Activated T-cell treated with anti-CD3 and anti-CD28 coated beads for 24 hours (primary cell): ENCODE results near the gene EXOSC10.
"Not testable (repeated sequence)": the region's sequence is repeated elsewhere in the genome, so short reads cannot be mapped to it uniquely, and the experiment has no call there.

Experiments used
- DNase-seq: peaks from one replicate; pipeline ENCODE4 v3.0.0-alpha.2; 2020; ENCODE audit warnings: low read depth

EXOSC10 gene

GRCh38 chr1:11061652-11062365 lies 37.9 kb downstream of the EXOSC10 start:
- no peak for DNase-seq

DNA sequence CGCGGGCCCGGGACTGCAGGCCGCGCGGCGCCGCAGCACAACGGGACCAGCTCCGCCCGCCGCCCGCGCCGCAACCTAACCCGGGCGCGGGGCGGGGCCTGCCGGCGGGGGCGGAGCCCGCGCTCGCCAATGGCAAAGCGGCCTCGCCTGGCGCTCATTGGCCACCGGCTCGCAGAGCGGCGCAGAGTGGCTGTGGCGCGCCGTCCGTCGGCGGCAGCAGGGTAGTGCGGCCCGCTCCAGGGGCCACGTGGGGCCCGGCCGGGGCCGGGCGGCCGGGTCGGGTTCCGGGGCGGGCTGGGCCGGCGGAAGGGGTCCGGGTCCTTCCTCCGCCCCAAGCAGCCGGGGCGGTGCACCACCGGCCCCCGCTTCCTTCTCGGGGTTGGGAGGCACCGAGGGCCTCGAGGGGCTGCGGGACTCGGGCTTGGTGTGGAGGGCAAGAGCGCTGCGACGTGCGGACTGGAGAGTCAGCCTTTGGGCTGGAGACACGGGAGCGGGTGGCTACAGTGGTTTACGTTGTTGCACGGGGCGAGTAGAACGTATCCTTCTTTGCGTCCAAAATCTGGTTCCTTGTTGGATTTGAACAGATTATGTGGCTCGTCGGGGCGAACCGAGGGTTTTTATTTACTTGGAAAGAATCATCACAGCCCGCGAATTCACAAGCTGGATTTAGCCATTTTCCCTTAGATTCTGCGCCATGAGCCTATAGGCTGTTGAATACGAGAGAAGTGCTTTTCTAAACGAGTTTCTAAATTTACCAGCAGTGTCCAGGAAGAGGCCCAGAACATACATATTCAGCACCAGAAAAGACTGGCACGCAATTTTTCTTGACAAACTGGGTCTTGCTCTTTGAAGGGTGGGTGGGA lies 39.5 kb downstream of the EXOSC10 start, which contains the start of gene SRM:
Gene SRM (minus strand): TSS at position 51 of the 863 bp plus-strand sequence. CDS start 75 bp downstream, outside the sequence.
- peak; percentile 90 for DNase-seq

DNA sequence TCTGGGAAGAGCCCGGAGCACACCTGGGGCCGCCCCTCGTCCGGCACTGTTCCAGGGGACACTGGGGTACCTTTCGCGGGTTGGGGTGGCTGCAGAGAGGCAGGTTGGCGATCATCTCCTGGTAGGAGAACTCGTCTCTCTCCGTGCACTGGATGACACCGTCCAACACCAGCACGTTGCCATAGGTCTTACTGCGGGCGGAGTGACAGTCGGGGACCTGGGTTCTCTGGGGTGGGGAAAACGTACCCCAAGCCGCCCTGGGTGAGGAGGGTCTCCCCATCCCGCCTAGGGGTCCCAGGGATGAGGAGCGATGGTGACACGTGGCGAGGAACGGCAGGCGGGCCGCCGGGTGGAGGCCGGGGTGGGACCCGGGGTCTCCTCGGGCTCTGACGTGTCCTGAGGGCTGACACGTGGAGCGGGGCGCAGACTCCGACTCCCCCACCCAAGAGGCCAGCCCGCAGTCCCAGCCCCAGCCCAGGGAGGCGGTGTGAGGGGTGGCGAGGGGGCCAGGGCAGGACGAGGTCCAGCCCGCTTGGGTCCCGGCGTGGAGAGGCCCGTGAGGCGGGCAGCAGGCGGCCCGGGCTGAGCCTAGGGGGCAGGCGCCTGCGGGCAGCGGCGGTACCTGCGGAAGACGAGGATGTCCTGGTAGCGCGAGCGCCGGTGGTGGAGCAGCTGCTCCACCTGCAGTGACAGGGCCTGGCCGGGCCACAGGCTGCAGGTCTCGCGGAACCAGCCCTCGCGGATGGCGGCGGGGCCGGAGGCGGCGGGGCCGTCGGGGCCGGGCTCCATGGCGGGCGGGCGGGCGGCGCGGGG lies 40.3 kb downstream of the EXOSC10 start:
- no peak for DNase-seq

DNA sequence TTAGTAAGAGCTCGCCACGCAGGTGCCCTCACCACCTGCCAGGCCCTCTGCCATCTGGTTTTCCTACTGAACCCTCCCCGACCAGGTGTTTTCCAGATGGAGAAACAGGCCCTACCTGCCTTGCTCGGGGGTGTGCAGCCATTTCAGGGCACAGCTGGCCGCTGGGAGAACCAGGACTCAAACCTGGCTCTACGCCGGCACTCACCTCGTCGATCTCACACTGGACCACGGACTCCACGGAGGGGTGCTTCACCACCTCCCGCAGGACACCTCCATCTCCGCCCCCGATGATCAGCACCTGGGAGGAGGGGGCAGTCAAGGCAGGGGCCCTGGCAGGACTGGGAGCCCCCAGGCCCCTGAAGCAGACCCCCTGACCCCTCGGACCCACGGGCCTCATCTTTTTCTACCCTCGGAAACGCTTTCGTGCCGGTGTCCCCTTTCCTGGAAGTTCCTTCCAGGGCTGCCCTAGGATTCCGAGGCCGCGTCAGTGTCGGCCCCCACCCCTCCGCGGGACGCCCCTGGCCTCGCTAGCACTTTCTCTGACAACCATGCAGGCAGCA lies 41.0 kb downstream of the EXOSC10 start:
- DNase-seq, result no peak

GRCh38 chr1:11058026-11058425 lies 41.6 kb downstream of the EXOSC10 start:
- DNase-seq, result no peak

GRCh38 chr1:11057477-11057876 lies 42.2 kb downstream of the EXOSC10 start:
- DNase-seq, result no peak

DNA sequence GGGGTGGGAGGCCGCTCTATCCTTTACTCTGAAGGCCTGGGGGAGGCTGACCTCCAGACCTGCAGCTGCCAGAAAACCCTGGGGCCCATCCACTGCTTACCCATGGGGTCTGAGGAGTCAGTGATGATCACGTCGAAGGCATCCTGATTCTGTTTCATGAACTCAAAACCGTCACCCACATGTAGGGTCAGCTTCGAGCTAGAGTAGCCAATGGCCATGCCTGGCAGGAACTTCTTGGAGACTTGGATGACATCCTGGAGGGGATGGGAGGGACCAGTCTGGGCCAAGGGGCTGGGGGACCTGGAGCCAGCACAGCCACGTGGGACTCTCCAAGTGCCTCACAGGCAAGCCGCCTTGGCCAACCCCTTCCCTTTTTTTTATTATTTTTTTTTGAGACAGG lies 43.2 kb downstream of the EXOSC10 start:
- no peak for DNase-seq

DNA sequence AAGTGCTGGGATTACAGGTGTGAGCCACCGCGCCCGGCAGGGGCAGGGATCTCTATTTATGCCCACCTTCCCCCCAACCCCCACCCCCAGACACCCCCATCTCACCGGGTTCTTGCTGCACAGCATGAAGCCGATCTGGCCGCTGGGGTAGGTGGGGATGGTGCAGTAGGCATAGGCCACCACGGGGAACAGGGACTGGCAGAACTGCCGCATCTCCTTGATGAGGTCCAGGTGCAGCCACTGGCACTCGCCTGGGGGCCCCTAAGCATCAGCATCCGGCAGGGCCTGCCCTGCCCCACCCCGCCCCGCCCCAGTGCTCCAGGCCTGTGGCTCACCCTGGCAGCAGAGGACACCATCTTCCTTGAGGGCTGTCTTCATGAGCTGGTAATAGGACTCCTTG lies 44.0 kb downstream of the EXOSC10 start:
- DNase-seq, result no peak

DNA sequence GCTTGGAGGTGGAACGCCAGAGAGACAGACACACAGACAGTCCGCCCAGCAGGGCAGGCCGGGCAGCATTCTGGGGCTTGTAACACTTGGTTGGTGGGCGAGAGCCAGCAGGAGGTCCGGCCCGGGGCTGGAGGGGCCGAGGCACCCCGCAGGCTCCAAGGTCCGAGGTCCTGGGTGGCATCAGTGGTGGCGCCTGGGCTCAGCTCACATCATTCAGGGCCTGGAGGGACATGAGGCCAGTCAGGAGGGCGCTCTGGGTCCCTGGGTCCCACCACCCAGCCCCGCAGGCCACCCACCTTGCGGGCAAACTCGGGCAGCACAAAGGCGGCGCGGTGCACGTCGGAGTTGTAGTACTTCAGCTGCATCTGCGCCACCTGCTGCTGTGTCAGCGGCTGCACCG lies 45.0 kb downstream of the EXOSC10 start:
- no peak for DNase-seq

DNA sequence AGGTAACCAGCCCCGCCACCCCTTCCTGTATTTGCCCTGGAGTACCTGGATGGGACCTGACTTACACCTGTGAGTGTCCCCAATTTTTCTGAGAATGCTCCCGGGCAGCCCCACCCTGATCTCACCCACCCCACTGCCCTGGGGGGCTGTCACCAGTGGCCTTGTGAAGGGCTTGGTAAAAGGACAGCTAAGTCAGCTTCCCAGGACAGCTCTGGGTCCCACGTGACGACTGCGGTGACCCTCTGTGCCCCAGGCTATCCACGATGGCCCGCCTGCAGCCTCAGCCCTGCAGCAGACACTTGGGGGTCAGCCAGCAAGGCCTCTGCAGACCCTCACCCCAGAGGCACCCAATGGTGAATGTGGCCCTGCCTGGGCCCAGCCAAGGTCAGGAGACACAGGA lies 45.5 kb downstream of the EXOSC10 start:
- no peak for DNase-seq

GRCh38 chr1:11053758-11054137 lies 45.9 kb downstream of the EXOSC10 start:
- DNase-seq, result no peak

- DNase-seq, result no peak
Measured at GRCh38 chr1:11052839-11053757, 46.6 kb downstream of the EXOSC10 start.

DNA sequence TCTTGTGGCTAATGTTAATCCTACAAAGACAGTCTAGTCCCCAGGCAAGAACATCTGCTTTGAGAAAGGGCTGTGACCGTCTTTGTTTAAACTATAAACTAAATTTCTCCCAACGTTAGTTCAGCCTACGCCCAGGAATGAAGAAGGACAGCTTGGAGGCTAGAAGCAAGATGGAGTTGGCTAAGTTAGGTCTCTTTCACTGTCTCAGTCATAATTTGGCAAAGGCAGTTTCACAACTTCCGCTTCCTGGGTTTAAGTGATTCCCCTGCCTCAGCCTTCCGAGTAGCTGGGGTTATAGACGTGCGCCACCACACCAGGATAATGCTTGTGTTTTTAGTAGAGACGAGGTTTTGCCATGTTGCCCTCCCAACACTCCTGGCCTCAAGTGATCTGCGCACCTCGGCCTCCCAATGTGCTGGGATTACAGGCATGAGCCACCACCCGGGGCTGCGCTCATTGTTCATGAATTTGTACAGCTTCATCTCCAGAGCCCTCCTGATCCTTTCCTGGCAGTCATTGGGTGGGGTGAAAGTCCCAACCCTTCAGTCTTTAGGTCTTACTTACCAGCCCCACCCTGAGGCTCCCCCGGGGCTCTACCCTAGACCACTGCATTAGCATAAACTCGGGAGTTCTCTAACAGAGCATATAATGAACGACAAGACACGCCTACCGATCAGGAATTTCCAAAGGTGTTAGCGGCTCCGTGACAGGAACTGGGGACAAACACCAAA lies 47.7 kb downstream of the EXOSC10 start:
- no peak for DNase-seq

GRCh38 chr1:11051121-11051520 lies 48.5 kb downstream of the EXOSC10 start:
- not testable (repeated sequence) for DNase-seq

DNA sequence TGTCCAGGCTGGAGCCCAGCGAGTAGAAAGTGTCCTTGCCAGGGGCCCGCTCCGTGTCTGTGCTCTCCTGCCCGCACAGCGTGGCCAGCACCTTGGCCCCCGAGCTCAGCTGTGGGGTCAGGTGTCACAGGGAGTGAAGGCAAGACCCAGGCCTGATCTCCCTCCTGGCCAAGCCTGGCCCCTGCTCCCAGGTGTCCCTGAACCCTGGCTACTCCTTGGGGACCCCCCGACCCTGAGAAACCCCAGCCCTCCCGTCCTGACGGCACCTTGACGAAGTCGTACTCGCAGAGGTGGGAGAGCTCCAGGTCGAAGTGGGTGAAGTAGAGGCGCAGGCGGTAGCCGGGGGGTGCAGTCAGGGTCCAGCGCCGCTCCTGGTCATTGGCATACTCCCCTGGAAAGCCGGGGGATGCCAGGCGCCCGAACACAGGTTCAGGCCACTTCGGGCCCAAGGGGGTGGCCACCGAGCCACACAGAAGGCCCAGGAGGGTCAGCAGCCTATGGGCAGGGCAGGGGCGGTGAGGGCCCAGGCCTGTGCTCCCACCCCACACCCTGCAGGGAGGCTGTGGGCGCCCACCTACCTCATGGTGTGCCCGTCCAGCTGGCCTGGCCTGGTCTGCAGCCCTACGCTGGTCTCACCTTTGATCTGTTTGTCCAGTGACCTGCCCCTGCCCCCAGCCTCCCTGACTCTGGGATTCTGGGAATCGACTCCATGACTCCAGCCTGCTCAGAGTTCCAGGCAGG lies 52.9 kb downstream of the EXOSC10 start, which contains the start of gene MASP2:
Gene MASP2 (minus strand): TSS at position 615 of the 741 bp plus-strand sequence. CDS start 32 bp downstream, at position 583.
- DNase-seq, result no peak

DNA sequence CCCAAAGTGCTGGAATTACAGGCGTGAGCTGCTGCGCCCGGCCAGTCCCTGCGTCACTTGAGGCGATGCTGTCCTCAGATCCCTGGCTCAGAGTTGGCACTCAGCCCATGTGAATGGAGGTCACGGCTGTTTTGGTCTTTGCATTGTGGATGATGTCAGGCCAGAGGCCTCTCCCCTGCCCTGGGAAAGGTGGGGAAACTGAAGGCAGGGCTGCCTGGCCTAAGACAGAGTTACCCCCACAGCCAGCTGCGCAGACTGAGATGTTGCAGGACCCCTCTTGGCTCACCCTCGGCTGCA lies 53.5 kb downstream of the EXOSC10 start:
- DNase-seq, result no peak

DNA sequence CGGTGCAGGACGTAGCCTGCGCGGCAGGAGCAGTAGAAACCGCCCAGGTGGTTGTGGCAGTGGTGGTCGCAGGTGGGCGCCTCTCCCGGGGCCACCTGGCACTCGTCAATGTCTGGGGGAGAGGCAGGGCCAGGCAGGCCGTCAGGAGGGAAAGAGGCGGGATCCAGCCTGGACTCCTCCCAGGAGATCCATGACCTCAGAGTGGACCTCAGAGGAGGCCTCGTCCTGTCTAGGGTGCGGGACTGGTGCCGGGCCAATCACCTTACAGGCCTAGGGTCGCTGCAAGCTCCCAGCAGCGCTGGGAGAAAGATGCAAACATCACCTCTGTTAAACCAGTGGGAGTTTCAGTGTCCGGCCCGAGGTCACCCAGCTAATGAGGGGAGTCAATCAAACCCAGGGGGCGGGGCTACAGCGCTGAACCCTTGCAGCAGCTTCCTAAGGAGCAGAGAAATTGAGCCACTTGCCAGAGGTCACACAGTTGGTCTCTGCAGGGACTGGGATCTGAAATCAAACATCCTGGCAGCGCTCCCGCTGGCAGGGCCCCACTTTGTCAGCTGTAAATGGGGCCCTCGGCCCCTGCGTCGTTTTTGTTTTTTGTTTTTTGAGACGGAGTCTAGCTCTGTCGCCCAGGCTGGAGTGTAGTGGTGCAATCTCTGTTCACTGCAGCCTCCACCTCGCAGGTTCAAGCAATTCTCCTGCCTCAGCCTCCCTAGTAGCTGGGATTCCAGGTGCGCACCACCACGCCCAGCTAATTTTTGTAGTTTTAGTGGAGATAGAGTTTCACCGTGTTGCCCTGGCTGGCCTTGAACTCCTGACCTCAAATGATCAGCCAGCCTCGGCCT lies 54.0 kb downstream of the EXOSC10 start:
- no peak for DNase-seq

- DNase-seq, result no peak
Measured at GRCh38 chr1:11044849-11045427, 54.7 kb downstream of the EXOSC10 start.
